Activated gamma-delta T cell treated with Interleukin-2 at 50 U/mL for 16 hours (primary cell): ENCODE results near the gene ZNF324.
"Not testable (repeated sequence)": the region's sequence is repeated elsewhere in the genome, so short reads cannot be mapped to it uniquely, and the experiment has no call there.

Experiments
- DNase-seq: peaks from one replicate; pipeline ENCODE4 v3.0.0-alpha.2; 2020

ZNF324 gene

DNA sequence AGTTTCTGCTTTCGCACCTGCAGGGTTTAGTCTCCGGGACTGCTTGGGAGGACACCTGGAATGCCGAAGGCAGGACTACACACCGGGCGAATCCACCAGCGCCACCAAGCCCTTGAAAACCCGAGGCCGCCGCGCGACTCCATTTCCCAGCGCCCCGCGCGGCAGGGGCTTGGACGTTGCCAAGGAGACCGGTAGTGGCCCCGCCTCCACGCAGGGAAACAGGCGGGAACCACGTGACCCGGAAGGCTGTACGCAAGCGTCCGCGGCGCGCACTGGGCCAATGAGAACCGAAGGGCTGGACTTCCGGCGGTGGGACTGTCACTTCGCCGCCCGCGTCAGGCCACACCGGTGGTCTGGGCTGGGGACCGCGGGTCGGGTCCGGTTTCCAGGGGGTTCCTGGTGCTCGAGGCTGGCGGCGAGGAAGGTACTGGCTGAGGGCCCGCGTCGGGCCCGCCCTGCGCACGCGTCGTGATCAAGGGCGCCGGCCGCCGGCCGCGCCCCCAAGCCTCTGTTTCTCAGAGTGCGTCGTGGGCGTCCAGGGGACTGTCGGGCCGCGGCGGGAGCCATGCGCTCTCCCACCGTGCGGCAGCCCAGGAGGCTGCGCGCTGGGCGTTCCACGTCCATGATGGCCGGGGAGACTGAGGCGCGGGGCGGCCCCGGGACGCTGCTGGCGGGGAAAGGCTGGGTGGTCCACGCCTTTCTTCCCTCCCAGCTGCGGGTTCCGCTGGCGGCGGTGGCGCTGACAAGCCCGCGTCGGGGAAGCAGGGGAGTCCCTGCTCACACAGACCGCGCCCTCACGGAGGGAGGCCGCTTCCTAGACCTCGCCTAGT is at the start of gene ZNF324:
Gene ZNF324, plus strand, starts transcription at position 321 of the 830 bp plus-strand sequence. CDS start 2,106 bp downstream, outside the sequence.
- peak; percentile 97 for DNase-seq

DNA sequence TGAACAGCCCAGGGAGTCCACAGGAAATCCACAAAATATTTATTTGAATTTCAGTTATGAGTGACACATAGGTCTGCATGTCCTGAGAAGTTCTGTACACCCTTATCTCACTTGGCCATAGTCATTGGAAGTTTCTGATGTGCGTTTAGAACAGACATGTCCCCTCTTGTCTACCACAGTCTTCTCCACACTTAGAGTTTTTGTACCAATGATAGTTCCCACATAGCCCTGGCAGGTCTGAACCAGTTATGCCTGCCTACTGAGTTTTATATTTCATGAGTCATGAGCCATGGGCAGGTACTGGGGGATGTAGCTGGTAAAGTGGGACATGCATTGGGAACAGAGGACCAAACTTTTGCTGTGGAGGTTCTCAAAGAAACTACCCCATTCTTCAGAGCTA is 38.3 kb upstream of the ZNF324 start:
- DNase-seq: no peak

DNA sequence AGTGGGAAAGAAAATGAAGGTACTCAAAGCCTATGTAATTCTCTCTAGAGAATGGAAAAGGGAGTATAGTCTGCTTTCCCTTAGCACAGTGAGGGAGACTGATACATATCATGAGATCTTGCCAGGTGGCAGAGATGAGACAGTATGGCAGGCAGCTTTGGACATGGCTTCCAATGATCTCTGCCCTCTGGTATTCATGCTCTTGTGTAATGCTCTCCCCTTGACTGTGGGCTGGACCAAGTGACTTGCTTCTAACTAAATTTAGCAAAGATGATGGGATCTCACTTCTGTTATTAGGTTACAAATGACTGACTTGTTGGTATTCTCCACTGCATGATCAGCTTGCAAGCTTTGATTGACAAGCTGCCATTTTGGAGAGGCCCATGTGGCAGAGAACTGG is 37.1 kb upstream of the ZNF324 start:
- no peak for DNase-seq

DNA sequence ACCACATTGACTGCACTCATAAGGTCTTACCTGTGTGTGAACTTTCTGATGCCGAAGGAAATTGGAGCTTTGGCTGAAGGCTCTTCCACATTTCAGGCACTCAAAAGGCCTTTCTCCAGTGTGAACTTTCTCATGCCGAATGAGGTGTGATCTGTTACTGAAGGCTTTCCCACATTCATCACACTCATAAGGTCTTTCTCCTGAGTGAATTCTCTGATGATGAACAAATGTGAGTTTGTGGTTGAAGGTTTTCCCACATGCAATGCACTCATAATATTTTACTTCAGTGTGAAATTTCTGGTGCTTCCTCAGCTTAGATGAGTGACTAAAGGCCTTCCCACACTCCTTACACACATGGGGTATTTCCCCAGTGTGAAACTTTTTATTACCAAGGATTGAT is 32.7 kb upstream of the ZNF324 start:
- no peak for DNase-seq

DNA sequence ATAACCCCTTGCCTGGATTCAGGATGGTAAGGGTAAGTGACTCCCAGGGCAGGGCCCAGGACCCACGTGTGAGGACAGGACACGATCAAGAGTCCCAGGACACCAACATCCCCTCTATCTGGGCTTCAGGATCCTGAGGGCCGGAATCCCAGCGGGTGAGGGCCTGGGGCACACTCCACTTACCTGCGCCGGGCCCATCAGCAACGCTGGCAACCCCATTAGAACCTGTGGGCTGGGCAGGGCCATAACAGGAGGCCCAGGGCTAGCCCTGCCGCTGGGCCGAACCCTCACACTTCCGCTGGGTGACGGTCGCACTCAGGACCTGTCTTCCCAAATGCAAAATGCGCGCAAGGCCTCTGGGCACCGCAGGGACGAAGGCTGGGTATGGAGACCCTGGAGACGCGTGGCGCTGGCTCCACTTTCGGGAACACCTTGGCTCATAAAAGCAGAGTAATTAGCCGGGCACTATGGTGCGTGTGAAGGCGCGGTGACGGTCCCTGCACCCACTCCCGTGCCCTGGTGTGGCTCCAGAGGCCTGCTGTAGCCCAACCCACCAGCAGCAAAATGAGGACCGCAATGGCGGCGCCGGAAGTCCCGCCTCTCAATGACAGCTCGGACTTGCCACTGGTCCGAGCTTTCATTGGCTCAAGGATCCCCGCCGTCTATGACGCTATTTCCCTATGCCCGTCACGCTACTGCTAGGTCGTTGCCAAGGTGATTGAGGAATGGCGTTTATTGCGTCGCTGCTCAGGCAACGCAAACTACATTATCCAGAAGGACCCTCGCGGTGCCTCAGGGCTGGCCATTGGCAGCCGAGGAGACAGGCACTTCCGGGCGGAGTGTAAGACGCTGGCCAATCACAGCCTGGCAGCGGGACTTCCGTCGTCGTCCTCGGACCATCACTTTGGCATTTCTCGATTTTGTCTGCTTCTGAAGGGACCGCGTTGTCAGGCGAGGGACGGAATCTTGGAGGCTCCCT is 27.0 kb upstream of the ZNF324 start, which contains the start of gene ZNF132:
Gene ZNF132, minus strand, starts transcription at position 578 of the 979 bp plus-strand sequence. Its CDS starts 332 bp downstream, at position 246.
- DNase-seq: peak; percentile 93

DNA sequence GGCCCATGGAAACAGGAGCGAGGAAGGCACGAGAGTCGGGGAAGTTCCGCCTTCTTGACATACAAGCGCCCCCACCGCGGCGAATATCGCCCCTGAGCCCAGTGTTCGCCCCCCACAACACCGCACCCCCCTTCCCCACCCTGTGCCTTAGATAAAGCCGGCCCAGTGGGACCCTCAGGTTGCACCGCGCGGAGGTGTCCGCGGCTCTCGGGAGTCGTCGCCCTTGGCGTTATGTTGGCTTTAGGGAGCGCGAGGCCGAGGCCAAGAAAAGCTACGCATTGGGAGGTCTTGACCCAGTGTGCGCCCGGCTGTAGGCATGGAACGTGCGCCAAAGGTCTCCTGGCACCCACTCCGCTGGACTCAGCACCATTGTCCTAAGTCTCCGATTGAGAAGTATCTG is 26.3 kb upstream of the ZNF324 start:
- DNase-seq: no peak

DNA sequence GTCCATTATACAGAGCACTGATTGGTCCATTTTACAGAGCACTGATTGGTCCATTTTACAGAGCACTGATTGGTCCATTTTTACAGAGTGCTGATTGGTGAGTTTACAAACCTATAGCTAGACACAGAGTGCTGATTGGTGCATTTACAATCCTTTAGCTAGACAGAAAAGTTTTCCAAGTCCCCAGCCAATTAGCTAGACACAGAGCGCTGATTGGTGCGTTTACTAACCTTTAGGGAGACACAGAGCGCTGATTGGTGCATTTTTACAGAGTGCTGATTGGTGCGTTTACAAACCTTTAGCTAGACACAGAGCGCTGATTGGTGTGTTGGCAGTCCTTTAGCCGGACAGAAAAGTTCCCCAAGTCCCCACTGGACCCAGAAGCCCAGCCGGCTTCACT is 23.9 kb upstream of the ZNF324 start:
- DNase-seq: not testable (repeated sequence)

DNA sequence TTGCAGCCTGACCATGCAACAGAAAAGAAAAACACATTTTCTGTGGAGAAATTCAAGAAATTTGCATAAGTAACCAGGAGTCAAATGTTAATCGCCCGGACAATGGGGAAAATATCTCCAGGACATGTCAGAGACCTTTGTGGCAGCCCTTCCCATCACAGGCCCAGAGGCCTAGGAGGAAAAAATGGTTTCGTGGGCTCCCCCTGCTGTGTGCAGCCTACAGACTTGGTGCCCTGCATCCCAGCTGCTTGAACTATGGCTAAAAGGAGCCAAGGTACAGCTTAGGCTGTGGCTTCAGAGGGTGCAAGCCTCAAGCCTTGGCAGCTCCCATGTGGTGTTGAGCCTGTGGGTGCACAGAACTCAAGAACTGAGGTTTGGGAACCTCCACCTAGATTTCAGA is 18.0 kb upstream of the ZNF324 start:
- not testable (repeated sequence) for DNase-seq

DNA sequence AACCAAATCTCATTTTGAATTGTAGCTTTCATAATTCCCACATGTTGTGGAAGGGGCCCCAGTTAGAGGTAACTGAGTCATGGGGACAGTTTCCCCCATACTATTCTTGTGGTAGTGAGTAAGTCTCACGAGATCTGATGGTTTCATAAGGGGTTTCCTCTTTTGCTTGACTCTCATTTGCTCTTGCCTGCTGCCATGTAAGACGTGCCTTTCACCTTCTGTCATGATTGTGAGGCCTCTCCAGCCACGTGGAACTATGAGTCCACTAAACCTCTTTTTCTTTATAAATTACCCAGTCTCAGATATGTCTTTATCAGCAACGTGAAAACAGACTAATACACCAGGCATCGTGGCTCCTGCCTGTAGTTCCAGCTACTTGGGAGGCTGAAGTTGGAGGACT is 16.9 kb upstream of the ZNF324 start:
- DNase-seq: not testable (repeated sequence)

DNA sequence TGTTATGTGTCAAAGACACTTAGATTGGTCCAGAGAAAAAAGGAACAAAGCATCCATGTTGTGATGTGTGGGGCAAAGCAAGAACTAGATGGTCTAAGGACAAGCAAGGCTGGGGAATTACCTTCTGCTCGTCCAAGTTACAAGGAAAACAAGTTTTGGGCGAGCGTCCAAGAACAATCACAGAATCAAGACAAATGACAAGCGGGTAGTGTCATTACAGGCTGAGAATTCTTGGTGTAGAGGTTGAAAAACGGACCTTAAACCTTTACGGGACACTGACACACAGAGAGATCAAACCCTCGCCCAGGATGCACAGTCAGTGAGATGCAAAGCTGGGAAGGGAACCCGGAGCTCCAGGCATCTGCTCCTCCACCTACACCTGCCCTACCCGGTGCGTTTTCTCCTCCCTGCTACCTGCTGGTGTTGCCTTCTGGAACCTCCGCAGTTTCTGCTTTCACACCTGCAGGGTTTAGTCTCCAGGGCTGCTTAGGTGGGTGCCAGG is 16.0 kb upstream of the ZNF324 start:
- DNase-seq: no peak

DNA sequence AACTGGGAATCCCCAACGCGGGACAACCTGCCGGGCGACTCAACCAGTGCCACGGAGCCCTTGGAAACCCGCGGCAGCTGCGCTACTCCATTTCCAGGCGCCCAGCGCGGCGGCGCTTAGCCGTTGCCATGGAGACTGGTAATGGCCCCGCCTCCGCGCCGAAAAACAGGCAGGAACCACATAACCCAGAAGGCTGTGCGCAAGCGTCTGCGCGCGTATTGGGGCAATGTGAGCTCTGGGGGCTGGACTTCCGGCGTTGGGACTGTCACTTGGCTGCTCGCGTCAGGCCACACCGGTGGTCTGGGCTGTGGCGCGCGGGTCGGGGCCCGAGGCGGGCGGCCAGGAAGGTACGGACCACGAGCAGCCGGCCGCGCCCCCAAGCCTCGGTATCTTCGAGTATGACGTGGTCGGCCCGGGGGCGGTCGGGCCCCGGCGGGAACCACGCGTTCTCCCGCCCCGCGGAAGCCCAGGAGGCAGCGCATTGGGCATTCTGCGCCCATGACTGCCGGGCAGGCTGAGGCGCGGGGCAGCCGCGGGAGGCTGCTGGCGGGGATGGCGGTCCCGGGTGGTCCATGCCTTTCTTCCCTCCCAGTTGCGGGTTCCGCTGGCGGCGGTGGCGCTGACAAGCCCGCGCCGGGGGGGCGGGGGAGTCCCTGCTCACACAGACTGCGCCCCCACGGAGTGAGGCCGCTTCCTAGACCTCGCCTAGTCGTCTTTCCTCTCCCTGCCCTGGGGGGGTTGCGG is 15.3 kb upstream of the ZNF324 start, which contains the start of gene ZNF324B:
Gene ZNF324B, plus strand, starts transcription at position 265 of the 744 bp plus-strand sequence. CDS start 2,080 bp downstream, outside the sequence.
- DNase-seq: peak; percentile 96

DNA sequence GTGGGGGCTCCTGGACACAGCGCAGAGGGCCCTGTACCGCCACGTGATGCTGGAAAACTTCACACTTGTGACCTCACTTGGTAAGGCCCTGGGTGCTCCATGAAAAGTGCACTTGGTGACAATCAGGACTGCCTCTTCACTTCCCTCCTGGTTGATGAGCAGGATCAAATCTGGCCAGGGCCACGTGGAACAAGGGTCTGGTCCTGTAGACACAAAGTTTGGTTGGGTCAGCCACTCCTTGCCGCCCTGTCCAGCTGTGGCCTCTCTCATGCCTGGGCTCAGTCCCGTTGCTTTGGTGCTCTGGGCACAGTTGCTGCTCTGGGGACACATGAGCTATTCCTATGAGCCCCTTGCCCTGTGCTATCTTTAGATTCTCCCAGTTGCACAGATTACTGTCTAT is 13.1 kb upstream of the ZNF324 start:
- no peak for DNase-seq

DNA sequence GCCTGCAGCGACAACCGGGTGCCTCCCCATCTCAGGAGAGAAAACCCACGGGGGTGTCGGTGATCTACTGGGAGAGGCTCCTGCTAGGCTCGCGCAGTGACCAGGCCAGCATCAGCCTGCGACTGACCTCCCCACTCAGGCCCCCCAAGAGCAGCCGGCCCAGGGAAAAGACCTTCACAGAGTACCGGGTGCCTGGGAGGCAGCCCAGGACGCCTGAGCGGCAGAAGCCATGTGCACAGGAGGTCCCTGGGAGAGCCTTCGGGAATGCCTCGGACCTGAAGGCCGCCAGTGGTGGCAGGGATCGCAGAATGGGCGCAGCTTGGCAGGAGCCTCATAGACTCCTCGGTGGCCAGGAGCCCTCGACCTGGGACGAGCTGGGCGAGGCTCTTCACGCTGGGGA is 11.6 kb upstream of the ZNF324 start:
- DNase-seq: no peak

DNA sequence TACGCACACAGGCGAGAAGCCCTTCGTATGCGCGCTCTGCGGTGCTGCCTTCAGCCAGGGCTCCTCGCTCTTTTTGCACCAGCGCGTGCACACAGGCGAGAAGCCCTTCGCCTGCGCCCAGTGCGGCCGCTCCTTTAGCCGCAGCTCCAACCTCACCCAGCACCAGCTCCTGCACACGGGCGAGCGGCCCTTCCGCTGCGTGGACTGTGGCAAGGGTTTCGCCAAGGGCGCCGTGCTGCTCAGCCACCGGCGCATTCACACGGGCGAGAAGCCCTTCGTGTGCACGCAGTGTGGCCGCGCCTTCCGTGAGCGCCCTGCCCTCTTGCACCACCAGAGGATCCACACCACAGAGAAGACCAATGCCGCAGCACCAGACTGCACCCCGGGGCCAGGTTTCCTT is 10.8 kb upstream of the ZNF324 start:
- no peak for DNase-seq

DNA sequence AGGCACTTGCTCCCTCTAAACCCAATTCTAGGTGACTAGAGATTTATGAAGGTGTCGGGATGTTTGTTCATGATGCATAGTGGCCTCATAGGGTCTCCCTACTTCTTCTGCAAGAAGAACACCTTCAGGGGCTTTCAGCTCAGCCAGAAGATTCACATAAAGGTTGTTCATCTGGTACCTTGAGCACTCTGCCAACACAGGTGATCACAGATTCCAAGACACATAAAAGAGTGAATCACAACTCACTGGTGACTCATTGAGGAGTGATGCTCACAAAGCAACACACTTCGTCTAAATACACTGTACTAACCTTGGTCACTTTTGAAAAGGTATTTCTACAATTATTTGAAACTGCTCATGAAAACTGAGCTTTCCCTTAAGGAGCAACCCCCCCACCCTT is 6.8 kb upstream of the ZNF324 start:
- DNase-seq: no peak

DNA sequence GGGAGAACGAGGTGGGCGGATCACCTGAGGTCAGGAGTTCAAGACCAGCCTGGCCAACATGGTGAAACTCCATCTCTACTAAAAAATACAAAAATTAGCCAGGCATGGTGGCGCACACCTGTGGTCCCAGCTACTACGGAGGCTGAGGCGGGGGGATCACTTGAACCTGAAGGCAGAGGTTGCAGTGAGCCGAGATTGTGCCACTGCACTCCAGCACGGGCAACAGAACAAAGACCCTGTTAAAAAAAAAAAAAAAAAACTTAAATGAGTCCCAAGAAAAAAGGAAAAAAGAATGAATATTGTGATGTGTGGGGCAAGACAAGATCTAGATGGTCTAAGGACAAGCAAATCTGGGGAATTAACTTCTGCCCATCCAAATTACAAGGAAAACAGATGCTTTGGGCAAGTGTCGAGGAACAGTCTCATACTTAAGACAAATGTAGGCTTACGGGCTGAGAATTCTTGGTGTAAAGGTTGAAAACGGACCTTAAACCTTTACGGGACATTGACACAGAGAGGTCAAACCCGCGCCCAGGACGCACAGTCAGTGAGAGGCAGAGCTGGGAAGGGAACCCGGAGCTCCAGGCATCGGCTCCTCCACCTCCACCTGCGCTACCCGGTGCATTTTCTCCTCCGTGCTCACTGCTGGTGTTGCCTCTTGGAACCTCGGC is 656 bp upstream of the ZNF324 start:
- DNase-seq: no peak

DNA sequence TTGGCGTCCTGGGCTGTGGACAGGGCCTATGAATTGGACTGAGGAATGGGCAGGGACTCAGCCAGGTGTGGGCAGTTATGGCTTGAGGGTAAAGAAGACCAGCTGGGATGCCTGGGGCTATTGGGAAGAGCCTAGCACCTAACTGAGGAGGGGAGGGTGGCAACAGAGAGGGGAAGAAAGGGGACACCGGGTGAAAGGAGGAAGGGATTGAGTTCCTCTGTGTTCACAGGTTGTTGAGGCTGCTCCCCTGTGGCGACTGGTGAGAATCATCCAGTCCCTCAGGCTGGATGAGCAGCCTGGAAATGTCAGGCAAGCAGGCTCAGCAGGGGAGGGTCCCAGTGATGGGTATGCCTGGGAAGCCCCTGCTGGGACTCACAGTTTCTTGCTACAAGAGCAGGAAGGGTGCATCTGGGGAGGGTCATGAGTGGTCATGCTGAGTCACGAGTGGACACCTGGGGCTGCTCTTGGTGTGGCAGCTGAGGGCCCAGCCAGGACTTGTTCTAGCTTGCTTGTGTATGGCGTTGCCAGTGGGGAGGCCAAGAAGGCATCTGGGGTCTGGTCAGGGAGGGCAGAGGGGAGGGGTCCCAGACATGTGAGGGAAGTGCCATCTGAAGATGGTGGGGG is 1.4 kb downstream of the ZNF324 start:
- no peak for DNase-seq

DNA sequence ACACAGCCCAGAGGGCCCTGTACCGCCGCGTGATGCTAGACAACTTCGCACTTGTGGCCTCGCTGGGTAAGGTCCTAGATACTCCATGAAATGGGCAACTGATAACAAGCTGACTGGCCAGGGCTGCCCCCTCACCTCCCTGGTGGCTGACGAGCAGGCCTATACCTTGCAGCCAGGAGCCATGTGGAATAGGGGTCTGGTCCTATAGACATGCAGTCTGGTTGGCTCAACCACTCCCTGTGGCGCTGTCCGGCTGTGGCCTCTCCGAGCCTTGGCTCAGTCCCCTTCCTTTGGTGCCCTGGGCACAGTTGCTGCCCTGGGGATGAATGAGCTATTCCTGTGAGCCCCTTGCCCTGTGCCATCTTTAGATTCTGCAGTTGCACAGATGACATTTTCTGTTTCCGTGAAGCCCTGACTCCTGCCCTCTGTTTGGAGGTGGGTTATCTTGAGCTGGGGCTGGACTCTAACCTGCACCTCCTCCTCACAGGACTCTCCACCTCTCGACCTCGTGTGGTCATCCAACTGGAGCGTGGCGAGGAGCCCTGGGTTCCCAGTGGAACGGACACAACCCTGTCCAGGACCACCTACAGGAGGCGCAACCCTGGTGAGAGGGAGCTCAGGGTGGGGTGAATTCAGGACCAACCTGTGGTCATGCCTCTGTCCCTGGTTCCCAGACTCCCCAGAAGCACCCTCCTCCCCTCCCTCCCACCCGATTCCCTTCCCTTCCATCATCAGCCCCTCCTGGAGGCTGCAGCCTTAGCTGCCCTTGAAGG is 2.5 kb downstream of the ZNF324 start:
- no peak for DNase-seq

DNA sequence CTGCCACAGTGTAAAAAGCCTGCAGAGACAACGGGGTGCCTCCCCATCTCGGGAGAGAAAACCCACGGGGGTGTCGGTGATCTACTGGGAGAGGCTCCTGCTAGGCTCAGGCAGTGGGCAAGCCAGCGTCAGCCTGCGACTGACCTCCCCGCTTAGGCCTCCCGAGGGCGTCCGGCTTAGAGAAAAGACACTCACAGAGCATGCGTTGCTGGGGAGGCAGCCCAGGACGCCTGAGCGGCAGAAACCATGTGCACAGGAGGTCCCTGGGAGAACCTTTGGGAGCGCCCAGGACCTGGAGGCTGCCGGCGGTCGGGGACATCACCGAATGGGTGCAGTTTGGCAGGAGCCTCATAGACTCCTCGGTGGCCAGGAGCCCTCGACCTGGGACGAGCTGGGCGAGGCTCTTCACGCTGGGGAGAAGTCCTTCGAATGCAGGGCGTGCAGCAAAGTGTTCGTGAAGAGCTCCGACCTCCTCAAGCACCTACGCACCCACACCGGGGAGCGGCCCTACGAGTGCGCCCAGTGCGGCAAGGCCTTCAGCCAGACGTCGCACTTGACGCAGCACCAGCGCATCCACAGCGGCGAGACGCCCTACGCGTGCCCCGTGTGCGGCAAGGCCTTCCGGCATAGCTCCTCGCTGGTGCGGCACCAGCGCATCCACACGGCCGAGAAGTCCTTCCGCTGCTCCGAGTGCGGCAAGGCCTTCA is 4.1 kb downstream of the ZNF324 start:
- not testable (repeated sequence) for DNase-seq

DNA sequence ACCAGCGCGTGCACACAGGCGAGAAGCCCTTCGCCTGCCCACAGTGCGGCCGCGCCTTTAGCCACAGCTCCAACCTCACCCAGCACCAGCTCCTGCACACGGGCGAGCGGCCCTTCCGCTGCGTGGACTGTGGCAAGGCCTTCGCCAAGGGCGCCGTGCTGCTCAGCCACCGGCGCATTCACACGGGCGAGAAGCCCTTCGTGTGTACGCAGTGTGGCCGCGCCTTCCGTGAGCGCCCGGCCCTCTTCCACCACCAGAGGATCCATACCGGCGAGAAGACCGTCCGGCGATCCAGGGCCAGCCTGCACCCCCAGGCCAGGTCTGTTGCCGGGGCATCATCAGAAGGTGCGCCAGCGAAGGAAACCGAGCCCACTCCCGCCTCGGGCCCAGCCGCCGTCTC is 4.9 kb downstream of the ZNF324 start:
- DNase-seq: no peak
